IMR-90 (cell line): ENCODE measurements around the gene NOX3. TPM values are rescaled to one million over a fixed set of nuclear protein-coding genes. Genes with fewer than 3 reads are reported as not detected.

ENCODE experiments used
- ATAC-seq: fragments of 200-7000 bp; cut with Tn5 transposase; 2 replicates; pipeline ENCODE4 v1.9.1; 2020; ENCODE audit warnings: low read depth, mild to moderate bottlenecking, moderate library complexity
- BruUV-seq: library from RNA; stranded (reverse); fragments of 400-500 nt; replicated peaks from 2 replicates; lab custom pipeline; 2021; lab: Mats Ljungman, UMichigan
- CTCF ChIA-PET: fragments of 300-600 bp; formaldehyde crosslinking; extraction: SDS; loops from one replicate; lab custom pipeline; 2021; ENCODE audit warnings: antibody characterized with exemption; lab: Yijun Ruan, JAX
- POLR2A ChIA-PET: fragments of 300-600 bp; sonication (Branson Sonifier 250); formaldehyde crosslinking; loops from one replicate; lab custom pipeline; 2022; ENCODE audit warnings: antibody characterized with exemption; ENCODE audit not compliant: unreplicated experiment; lab: Charles Lee
- DNase-seq: peaks from one replicate; pipeline ENCODE4 v3.0.0; 2013
- H2AFZ ChIP-seq: replicated peaks from 2 replicates; pipeline ENCODE3; 2013; ENCODE audit warnings: low read length, mild to moderate bottlenecking; ENCODE audit not compliant: poor library complexity
- H2AK5ac ChIP-seq: 2 replicates; pipeline ENCODE4 v1.6.1; 2013; ENCODE audit warnings: low read depth, low read length, inconsistent platforms
- H2AK9ac ChIP-seq: replicated peaks from 2 replicates; pipeline ENCODE3; 2013; ENCODE audit warnings: mild to moderate bottlenecking, low read depth, low read length, moderate library complexity; ENCODE audit not compliant: poor library complexity
- H2BK120ac ChIP-seq: 2 replicates; pipeline ENCODE4 v1.6.1; 2013; ENCODE audit warnings: low read depth, low read length, inconsistent platforms
- H2BK15ac ChIP-seq: 3 replicates; pipeline ENCODE4 v1.6.1; 2013; ENCODE audit warnings: low read depth, low read length, inconsistent platforms
- H2BK20ac ChIP-seq: 2 replicates; pipeline ENCODE4 v1.6.1; 2013; ENCODE audit warnings: low read depth, mild to moderate bottlenecking, inconsistent platforms, low read length, moderate library complexity
- H2BK5ac ChIP-seq: 2 replicates; pipeline ENCODE4 v1.6.1; 2013; ENCODE audit warnings: mild to moderate bottlenecking, low read depth, low read length, inconsistent platforms; ENCODE audit not compliant: poor library complexity, severe bottlenecking
- H3K14ac ChIP-seq: replicated peaks from 2 replicates; pipeline ENCODE4 v1.6.1; 2013; ENCODE audit warnings: low read depth, low read length, inconsistent platforms
- H3K18ac ChIP-seq: 2 replicates; pipeline ENCODE4 v1.6.1; 2013; ENCODE audit warnings: low read depth, low read length, control low read depth
- H3K23ac ChIP-seq: 2 replicates; pipeline ENCODE4 v1.6.1; 2013; ENCODE audit warnings: low read depth, low read length, inconsistent platforms
- H3K27ac ChIP-seq: 2 replicates; pipeline ENCODE4 v1.5.1; 2013; ENCODE audit warnings: mild to moderate bottlenecking, control low read depth, low read length; ENCODE audit not compliant: insufficient read depth
- H3K27me3 ChIP-seq: 2 replicates; pipeline ENCODE4 v1.6.1; 2013; ENCODE audit warnings: low read length; ENCODE audit not compliant: control insufficient read depth, insufficient read depth
- H3K36me3 ChIP-seq: 2 replicates; pipeline ENCODE4 v1.6.1; 2013; ENCODE audit warnings: low read length, mixed read lengths; ENCODE audit not compliant: control insufficient read depth, insufficient read depth
- H3K4ac ChIP-seq: 2 replicates; pipeline ENCODE4 v1.6.1; 2013; ENCODE audit warnings: low read depth, low read length, inconsistent platforms
- H3K4me1 ChIP-seq: 2 replicates; pipeline ENCODE4 v1.6.1; 2013; ENCODE audit warnings: low read length, mixed read lengths; ENCODE audit not compliant: control insufficient read depth, insufficient read depth
- H3K4me2 ChIP-seq: 2 replicates; pipeline ENCODE4 v1.6.1; 2013; ENCODE audit warnings: low read depth, mild to moderate bottlenecking, control low read depth, low read length, moderate library complexity
- H3K4me3 ChIP-seq: 2 replicates; pipeline ENCODE4 v1.5.1; 2013; ENCODE audit warnings: low read depth, mild to moderate bottlenecking, control low read depth, low read length, moderate library complexity; ENCODE audit not compliant: insufficient read depth
- H3K56ac ChIP-seq: 2 replicates; pipeline ENCODE4 v1.6.1; 2013; ENCODE audit warnings: low read length, inconsistent platforms; ENCODE audit not compliant: insufficient read depth; ENCODE audit errors: extremely low read depth
- H3K79me1 ChIP-seq, 2 experiments: 2 replicates each; pipeline ENCODE4 v1.6.1; 2013; ENCODE audit warnings: low read length in 2 of 2, inconsistent platforms in 1 of 2, low read depth in 1 of 2
- H3K9ac ChIP-seq: 2 replicates; pipeline ENCODE4 v1.6.1; 2013; ENCODE audit warnings: low read depth, low read length, control low read depth
- H3K9me1 ChIP-seq: 2 replicates; pipeline ENCODE4 v1.6.1; 2013; ENCODE audit warnings: low read length, inconsistent platforms; ENCODE audit not compliant: insufficient read depth
- H3K9me3 ChIP-seq: 2 replicates; pipeline ENCODE4 v1.6.1; 2013; ENCODE audit warnings: low read length; ENCODE audit not compliant: control insufficient read depth, insufficient read depth
- H4K20me1 ChIP-seq: 2 replicates; pipeline ENCODE4 v1.6.1; 2013; ENCODE audit warnings: low read length, inconsistent platforms; ENCODE audit not compliant: insufficient read depth
- H4K5ac ChIP-seq: 2 replicates; pipeline ENCODE4 v1.6.1; 2013; ENCODE audit warnings: mild to moderate bottlenecking, low read depth, low read length, control low read depth
- H4K8ac ChIP-seq, 2 experiments: 2 replicates each; pipeline ENCODE4 v1.6.1; 2013; ENCODE audit warnings: low read depth in 2 of 2, low read length in 2 of 2, control low read depth in 1 of 2, inconsistent platforms in 1 of 2
- H4K91ac ChIP-seq: 2 replicates; pipeline ENCODE4 v1.6.1; 2013; ENCODE audit warnings: low read depth, low read length, inconsistent platforms; ENCODE audit not compliant: insufficient read depth
- CHD1 ChIP-seq: IDR thresholded peaks from 2 replicates; pipeline ENCODE4 v1.6.1; 2012; ENCODE audit warnings: low read depth, low read length, improper control_type of control experiment
- RAD21 ChIP-seq: IDR thresholded peaks from 2 replicates; pipeline ENCODE4 v1.6.1; 2012; ENCODE audit warnings: low read length, improper control_type of control experiment
- WGBS, 2 experiments: methylation state at CpG; one replicate each; pipeline versions ENCODE4 v1.1.5 to v1.1.7; 2013; ENCODE audit warnings: missing lambda C conversion rate in 2 of 2; ENCODE audit not compliant: insufficient read length in 1 of 2; ENCODE audit errors: extremely low coverage in 2 of 2; 5-methylcytosine and 5-hydroxymethylcytosine counted together
- dilution Hi-C: fragments of 300-500 bp; cut with HindIII; formaldehyde crosslinking; loops from one replicate; pipeline ENCODE4 v1.14.3; 2018; ENCODE audit warnings: low sequenced_read_pairs; ENCODE audit not compliant: unreplicated experiment
- in situ Hi-C: fragments of 300-500 bp; cut with MboI; formaldehyde crosslinking; loops from 3 replicates; pipeline ENCODE4 v1.14.3; 2019; ENCODE audit warnings: low sequenced_read_pairs, inconsistent platforms, mixed read lengths
- intact Hi-C: fragments of 100-400 bp; cut with micrococcal nuclease; formaldehyde crosslinking; loops from 2 replicates; pipeline ENCODE4 v1.10.0; 2022
- polyA plus RNA-seq, 3 experiments: library from polyadenylated mRNA; depleted of rRNA; stranded (reverse); fragments of >200 nt; gene quantifications; 2 replicates each; pipeline ENCODE4 v1.2.3, GENCODE V29; 2012; ENCODE audit warnings: low replicate concordance in 1 of 3
- total RNA-seq: library from RNA; depleted of rRNA; stranded (reverse); fragments of >200 nt; gene quantifications from 2 replicates; pipeline ENCODE4 v1.2.3, GENCODE V29; 2012

NOX3 gene
- total and polyA plus RNA-seq, 2 of the 4 experiments (the other 2 are of a cell fraction): not detected

GRCh38 chr6:155378724-155379123 is 76.9 kb downstream of the NOX3 start:
- no peak overlapping the region for H3K9ac ChIP-seq
- peak overlapping the region in 1 of 2 experiments; percentile 17; a peak in 1 of 4 replicates for H4K8ac ChIP-seq
- H4K5ac ChIP-seq: peak overlapping the region; percentile 67; the same call in 1 of the 2 replicates
- no TSS peak for BruUV-seq
- WGBS, 2 experiments: 100% methylated on average over 1 of the region's 3 CpGs; no CpG with 5 or more reads in 1 of the 2 experiments
- no peaks in the 10 kb centered on the region for H3K27me3 ChIP-seq
- H3K79me1 ChIP-seq: no peaks in the 10 kb centered on the region
- CTCF ChIA-PET: no interaction called here
- H3K23ac ChIP-seq: 0 out of 2 replicates have a peak overlapping the region, but pooled peaks have one; percentile 18
- peak overlapping the region; percentile 58 for H2BK20ac ChIP-seq
- no peaks in the 10 kb centered on the region for H3K36me3 ChIP-seq
- H3K14ac ChIP-seq: peak overlapping the region; percentile 16
- H2AK5ac ChIP-seq: peak overlapping the region; percentile 79
- H3K4me1 ChIP-seq: peaks cover 6% of the 10 kb centered on the region
- peak overlapping the region; percentile 76; the same call in 1 of the 2 replicates for H3K18ac ChIP-seq
- peak overlapping the region; percentile 23 for H2AK9ac ChIP-seq
- H2BK5ac ChIP-seq: peak overlapping the region; percentile 79
- TF ChIP-seq RAD21 (no peak), CHD1 (no peak)
- H4K20me1 ChIP-seq: no peaks in the 10 kb centered on the region
- dilution Hi-C loops (no loop called here), intact Hi-C loops (no loop called here), in situ Hi-C loops (no loop called here)
- peak overlapping the region; percentile 35 for H2AFZ ChIP-seq
- POLR2A ChIA-PET: no interaction called here
- no peak overlapping the region for H3K27ac ChIP-seq
- peak overlapping the region; percentile 59 for H2BK120ac ChIP-seq
- H3K9me1 ChIP-seq: peaks cover 4% of the 10 kb centered on the region
- H3K4me3 ChIP-seq: no peak overlapping the region
- H3K4ac ChIP-seq: peak overlapping the region; percentile 68
- no peak overlapping the region for H3K56ac ChIP-seq
- ATAC-seq: no peak
- peak overlapping the region; percentile 63; the same call in 1 of the 2 replicates for H4K91ac ChIP-seq
- no peak for DNase-seq
- no peaks in the 10 kb centered on the region; the same call in 1 of the 2 replicates for H3K9me3 ChIP-seq
- peak overlapping the region; percentile 94 for H2BK15ac ChIP-seq
- no peak overlapping the region for H3K4me2 ChIP-seq
